Fibroblast of mammary gland (primary cell): ENCODE measurements around the gene VIPR2.

Experiments used
- DNase-seq: peaks from one replicate; pipeline ENCODE4 v3.0.0-alpha.2; 2010; ENCODE audit warnings: low read depth
- H3K4me3 ChIP-seq: 2 replicates; pipeline ENCODE4 v1.5.1; 2011; ENCODE audit warnings: low read depth, mild to moderate bottlenecking, low read length, moderate library complexity; ENCODE audit not compliant: control insufficient read depth
- CTCF ChIP-seq: conservative IDR thresholded peaks from 2 replicates; pipeline ENCODE4 v1.5.1; 2011; ENCODE audit warnings: low read depth, low read length, inconsistent platforms; ENCODE audit not compliant: control insufficient read depth, insufficient read depth

VIPR2 gene

DNA sequence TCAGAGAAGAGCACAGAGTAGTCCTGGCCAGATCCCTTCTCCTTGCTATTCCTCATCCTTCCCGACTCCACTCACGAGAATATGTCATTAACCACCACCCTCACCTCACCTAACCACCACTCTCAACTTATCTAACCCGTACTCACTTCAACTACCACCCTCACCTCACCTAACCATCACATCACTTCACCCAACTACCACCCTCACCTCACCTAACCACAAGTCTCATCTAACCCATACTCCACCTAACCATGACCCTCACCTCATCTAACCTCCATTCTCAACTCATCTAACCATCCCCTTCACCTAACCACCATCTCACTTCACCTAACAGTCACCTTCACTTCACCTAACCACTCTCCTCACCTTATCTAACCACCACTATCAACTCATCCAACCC, 85.0 kb downstream of the VIPR2 start:
- TF ChIP-seq CTCF = no peak
- H3K4me3 ChIP-seq = no peak overlapping the region
- no peak for DNase-seq

GRCh38 chr7:159057647-159058046, 87.0 kb downstream of the VIPR2 start:
- H3K4me3 ChIP-seq = no peak overlapping the region
- no peak for TF ChIP-seq CTCF
- DNase-seq = no peak

DNA sequence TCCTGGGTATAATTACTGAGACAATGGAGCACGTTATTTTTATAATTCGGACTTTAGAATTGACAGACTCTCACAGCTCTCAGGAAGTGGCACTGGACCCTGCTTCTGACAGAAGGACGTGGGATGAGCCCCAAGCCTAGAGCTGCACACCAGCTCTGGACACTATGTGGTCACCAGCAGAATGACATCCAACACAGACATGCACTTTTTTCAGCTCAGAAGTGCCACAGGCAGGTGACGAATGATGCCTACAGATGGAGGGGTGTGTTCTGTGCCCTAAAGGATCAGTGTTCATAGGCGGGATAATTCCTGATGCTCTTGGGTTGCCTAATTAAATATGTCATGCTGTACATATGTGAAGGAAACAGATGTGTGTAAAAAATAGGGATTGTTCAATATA, 87.9 kb downstream of the VIPR2 start:
- DNase-seq = no peak
- TF ChIP-seq CTCF = no peak
- no peak overlapping the region for H3K4me3 ChIP-seq

DNA sequence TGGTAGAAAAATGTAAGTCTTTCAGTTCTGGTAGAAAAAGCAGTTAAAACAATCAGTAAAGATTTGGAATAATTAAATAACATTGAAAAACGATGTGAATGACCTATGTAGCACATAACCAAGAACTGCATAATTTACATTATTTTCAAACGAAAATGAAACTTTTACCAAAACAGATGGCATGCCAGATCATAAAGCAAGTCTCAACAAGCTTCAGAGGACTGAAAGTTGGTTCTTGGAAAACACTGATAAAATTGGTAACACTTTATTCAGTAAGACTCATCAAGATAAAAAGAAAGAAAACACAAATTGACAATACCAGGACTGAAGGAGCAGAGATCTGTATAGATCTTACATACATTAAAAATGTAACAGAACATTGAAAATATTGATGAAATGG, 92.8 kb downstream of the VIPR2 start:
- no peak for TF ChIP-seq CTCF
- DNase-seq = no peak
- H3K4me3 ChIP-seq = no peak overlapping the region

- no peak overlapping the region for H3K4me3 ChIP-seq
- TF ChIP-seq CTCF = no peak
- no peak for DNase-seq
Measured at GRCh38 chr7:159050704-159051103, 94.0 kb downstream of the VIPR2 start.

GRCh38 chr7:159049266-159050025, 95.2 kb downstream of the VIPR2 start:
- no peak for TF ChIP-seq CTCF
- DNase-seq = no peak
- H3K4me3 ChIP-seq = no peak overlapping the region
